Cardiac muscle cell (in vitro differentiated cells and primary cell): Measurements from ENCODE around the gene TAF11L9. TPM values are rescaled to one million over a fixed set of nuclear protein-coding genes. Genes with fewer than 3 reads are reported as not detected.
"Not testable (repeated sequence)": the region's sequence is repeated elsewhere in the genome, so short reads cannot be mapped to it uniquely, and the experiment has no call there.

Source experiments
- DNase-seq, 2 donors: peaks; one replicate each; pipeline versions ENCODE4 v3.0.0 to v3.0.0-alpha.2; 2010 to 2017; ENCODE audit warnings: low read depth in 1 of 2, low spot score in 1 of 2
- H3K27ac ChIP-seq: fragments of 200-600 bp; sonication (generic); 2 replicates; pipeline ENCODE4 v1.5.1; 2016
- H3K27me3 ChIP-seq: fragments of 200-600 bp; sonication (generic); 2 replicates; pipeline ENCODE4 v1.6.0; 2016; ENCODE audit warnings: control low read depth
- H3K36me3 ChIP-seq: fragments of 200-600 bp; sonication (generic); 2 replicates; pipeline ENCODE4 v1.5.1; 2016; ENCODE audit warnings: control low read depth
- H3K4me1 ChIP-seq: fragments of 200-600 bp; sonication (generic); 2 replicates; pipeline ENCODE4 v1.8.1; 2017; ENCODE audit warnings: low read depth, mild to moderate bottlenecking, mixed run types
- H3K4me3 ChIP-seq: fragments of 200-600 bp; sonication (generic); 2 replicates; pipeline ENCODE4 v1.5.1; 2016; ENCODE audit warnings: mild to moderate bottlenecking
- H3K9me3 ChIP-seq: fragments of 200-600 bp; sonication (generic); 2 replicates; pipeline ENCODE4 v1.5.1; 2017; ENCODE audit warnings: low read depth, mild to moderate bottlenecking, control low read depth
- polyA plus RNA-seq: library from polyadenylated mRNA; unstranded; fragments of >200 nt; fragmentation: Nextera tagmentation; extraction: Ambion mirVana; gene quantifications from 2 replicates; pipeline ENCODE4 v1.2.1, GENCODE V29; 2016
- total RNA-seq: library from RNA; depleted of rRNA; stranded (reverse); fragments of >200 nt; gene quantifications from 2 replicates; pipeline ENCODE4 v1.2.3, GENCODE V29; 2016
- TF ChIP-seq, protein P1 (sequence below): IDR thresholded peaks from 2 replicates; pipeline ENCODE4 v1.5.1; 2012; ENCODE audit warnings: low read depth, mild to moderate bottlenecking, low read length

The TAF11L9 gene
- total and polyA plus RNA-seq, 2 experiments from 2014 or later: not detected

DNA sequence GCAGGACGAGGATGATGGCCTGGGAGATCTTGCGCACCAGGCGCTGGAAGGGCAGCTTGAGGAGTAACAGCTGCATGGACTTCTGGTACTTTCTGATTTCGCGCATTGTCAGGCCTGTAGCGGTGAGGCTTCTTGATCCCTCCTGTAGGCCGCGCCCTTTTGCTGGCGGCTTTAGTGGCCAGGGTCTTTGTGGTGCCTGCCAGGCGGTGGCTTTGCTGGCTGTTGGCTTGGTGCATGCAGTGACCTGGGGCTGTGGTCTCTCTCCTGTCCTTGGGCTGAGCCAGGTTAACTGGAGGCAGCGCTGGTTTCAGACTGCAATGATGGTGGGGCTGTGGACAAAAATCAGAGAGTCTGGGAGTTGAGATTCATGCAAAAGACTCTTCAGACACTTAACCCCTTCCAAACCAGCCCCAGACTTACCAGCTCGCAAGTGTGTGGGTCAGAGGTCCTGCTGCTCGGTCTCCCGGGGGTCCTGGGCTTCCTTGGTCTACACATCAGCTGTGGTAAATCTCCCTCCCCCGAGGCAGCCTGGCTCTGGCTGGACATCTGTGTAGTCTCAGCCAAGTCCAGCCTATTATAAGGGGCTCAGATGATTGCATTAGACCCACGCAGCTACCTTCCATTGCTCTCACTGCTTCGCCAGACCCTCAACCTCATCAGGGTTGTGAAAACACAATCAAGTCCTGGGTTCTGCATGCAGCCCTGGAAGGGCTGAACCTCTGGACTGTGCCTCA is 20.8 kb upstream of the TAF11L9 start:
- Histone ChIP-seq H3K4me1 (no peaks in the 10 kb centered on the region), H3K36me3 (no peaks in the 10 kb centered on the region), H3K4me3 (no peak overlapping the region), H3K9me3 (no peaks in the 10 kb centered on the region), H3K27me3 (no peaks in the 10 kb centered on the region), H3K27ac (no peak overlapping the region)
- DNase-seq: no peak
- TF ChIP-seq, protein P1, sequence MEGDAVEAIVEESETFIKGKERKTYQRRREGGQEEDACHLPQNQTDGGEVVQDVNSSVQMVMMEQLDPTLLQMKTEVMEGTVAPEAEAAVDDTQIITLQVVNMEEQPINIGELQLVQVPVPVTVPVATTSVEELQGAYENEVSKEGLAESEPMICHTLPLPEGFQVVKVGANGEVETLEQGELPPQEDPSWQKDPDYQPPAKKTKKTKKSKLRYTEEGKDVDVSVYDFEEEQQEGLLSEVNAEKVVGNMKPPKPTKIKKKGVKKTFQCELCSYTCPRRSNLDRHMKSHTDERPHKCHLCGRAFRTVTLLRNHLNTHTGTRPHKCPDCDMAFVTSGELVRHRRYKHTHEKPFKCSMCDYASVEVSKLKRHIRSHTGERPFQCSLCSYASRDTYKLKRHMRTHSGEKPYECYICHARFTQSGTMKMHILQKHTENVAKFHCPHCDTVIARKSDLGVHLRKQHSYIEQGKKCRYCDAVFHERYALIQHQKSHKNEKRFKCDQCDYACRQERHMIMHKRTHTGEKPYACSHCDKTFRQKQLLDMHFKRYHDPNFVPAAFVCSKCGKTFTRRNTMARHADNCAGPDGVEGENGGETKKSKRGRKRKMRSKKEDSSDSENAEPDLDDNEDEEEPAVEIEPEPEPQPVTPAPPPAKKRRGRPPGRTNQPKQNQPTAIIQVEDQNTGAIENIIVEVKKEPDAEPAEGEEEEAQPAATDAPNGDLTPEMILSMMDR: no peak

DNA sequence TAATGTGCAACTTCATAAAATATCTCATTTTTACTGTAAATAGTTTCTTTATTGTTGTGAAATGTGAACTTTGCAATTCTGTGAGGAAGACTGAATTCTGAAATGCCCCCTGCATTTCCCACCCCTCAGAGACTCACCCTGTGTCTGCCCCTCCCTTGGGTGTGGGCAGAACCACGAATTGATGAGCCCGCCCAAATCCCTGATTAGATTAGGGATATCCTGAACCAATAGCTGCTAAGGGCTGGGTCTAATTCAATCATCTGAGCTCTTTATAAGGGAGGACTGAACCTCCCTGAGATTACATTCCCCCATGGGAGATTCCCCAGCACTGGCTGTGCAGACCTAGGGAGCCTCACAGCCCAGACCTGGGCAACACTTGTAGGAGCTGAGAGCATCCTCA is 15.9 kb upstream of the TAF11L9 start, which contains the start of gene TAF11L12:
Gene TAF11L12 (plus strand): TSS at position 301 of the 400 bp plus-strand sequence.
- not testable (repeated sequence) for H3K4me1 ChIP-seq, H3K36me3 ChIP-seq, H3K27ac ChIP-seq, H3K9me3 ChIP-seq, H3K4me3 ChIP-seq, DNase-seq, H3K27me3 ChIP-seq

DNA sequence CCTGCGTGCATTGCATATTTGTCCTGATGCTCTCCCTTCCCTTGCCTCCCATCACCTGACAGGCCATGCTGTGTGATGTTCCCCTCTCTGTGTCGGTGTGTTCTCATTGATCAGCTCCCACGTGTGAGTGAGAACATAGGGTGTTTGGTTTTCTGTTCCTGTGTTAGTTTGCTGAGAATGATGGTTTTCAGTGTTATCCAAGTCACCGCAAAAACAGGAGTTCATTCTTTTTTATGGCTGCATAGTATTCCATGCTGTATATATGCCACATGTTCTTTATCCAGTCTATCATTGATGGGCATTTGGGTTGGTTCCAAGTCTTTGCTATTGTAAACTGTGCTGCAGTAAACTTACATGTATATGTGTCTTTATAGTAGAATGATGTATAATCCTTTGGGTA is 13.3 kb upstream of the TAF11L9 start:
- H3K4me3 ChIP-seq, H3K27ac ChIP-seq, DNase-seq, H3K36me3 ChIP-seq, H3K4me1 ChIP-seq, H3K9me3 ChIP-seq, H3K27me3 ChIP-seq: not testable (repeated sequence)

DNA sequence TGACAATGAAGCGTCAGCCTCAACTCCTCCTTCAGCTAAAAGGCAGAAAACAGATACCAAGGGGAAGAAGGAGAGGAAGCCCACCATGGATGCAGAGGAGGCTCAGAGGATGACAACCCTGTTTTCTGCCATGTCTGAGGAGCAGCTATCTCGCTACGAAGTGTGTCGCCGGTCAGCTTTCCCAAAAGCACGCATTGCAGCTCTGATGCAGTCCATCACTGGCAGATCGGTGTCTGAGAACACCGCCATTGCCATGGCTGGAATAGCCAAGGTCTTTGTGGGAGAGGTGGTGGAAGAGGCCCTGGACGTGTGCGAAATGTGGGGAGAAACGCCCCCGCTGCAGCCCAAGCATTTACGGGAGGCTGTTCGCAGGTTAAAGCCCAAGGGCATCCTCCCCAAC is 10.8 kb upstream of the TAF11L9 start:
- H3K27me3 ChIP-seq: no peaks in the 10 kb centered on the region
- H3K9me3 ChIP-seq: no peaks in the 10 kb centered on the region
- TF ChIP-seq, protein P1: no peak
- no peaks in the 10 kb centered on the region for H3K4me1 ChIP-seq
- no peak overlapping the region for H3K4me3 ChIP-seq
- no peak for DNase-seq
- H3K36me3 ChIP-seq: no peaks in the 10 kb centered on the region
- no peak overlapping the region for H3K27ac ChIP-seq

DNA sequence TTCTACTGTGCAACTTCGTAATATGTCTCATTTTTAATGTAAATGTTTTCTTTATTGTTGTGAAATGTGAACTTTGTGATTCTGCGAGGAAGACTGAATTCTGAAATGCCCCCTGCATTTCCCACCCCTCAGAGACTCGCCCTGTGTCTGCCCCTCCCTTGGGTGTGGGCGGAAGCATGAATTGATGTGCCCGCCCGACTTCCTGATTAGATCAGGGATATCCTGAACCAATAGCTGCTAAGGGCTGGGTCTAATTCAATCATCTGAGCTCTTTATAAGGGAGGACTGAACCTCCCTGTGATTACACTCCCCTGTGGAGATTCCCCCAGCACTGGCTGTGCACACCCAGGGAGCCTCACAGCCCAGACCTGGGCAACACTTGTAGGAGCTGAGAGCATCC is 9.7 kb upstream of the TAF11L9 start, which contains the start of gene TAF11L11:
Gene TAF11L11 (plus strand): TSS at position 304 of the 400 bp plus-strand sequence.
- not testable (repeated sequence) for H3K27ac ChIP-seq, H3K27me3 ChIP-seq, DNase-seq, H3K4me3 ChIP-seq, H3K36me3 ChIP-seq, H3K9me3 ChIP-seq, H3K4me1 ChIP-seq

DNA sequence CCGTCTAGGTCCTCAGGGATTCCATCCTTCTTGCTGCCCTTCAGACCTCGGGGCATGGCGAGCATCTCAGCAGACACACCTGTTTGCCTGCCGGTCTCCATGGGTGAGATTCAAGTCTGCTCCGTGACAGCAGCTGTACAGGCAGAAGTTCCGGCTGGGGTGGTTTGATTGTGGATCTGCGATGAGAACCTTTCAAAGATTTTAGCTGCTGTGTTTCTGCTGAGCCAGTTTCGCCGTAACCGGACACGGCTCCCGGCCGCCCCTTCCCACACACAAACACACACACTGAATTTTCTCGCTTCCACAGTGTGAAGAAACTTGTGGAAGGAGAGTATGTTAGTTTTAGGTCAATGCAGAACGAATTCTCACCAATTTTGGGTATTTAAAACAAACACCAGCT is 3.5 kb upstream of the TAF11L9 start, which contains the start of gene TAF11L10:
Gene TAF11L10 (minus strand): TSS at position 101 of the 400 bp plus-strand sequence.
- not testable (repeated sequence) for H3K9me3 ChIP-seq, DNase-seq, H3K27me3 ChIP-seq, H3K4me1 ChIP-seq, H3K27ac ChIP-seq, H3K4me3 ChIP-seq, H3K36me3 ChIP-seq

DNA sequence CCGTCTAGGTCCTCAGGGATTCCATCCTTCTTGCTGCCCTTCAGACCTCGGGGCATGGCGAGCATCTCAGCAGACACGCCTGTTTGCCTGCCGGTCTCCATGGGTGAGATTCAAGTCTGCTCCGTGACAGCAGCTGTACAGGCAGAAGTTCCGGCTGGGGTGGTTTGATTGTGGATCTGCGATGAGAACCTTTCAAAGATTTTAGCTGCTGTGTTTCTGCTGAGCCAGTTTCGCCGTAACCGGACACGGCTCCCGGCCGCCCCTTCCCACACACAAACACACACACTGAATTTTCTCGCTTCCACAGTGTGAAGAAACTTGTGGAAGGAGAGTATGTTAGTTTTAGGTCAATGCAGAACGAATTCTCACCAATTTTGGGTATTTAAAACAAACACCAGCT is 3.3 kb downstream of the TAF11L9 start, which contains the start of gene TAF11L8:
Gene TAF11L8 (minus strand): TSS at position 101 of the 400 bp plus-strand sequence.
- H3K36me3 ChIP-seq, H3K27ac ChIP-seq, H3K4me3 ChIP-seq, H3K9me3 ChIP-seq, H3K4me1 ChIP-seq, DNase-seq, H3K27me3 ChIP-seq: not testable (repeated sequence)

DNA sequence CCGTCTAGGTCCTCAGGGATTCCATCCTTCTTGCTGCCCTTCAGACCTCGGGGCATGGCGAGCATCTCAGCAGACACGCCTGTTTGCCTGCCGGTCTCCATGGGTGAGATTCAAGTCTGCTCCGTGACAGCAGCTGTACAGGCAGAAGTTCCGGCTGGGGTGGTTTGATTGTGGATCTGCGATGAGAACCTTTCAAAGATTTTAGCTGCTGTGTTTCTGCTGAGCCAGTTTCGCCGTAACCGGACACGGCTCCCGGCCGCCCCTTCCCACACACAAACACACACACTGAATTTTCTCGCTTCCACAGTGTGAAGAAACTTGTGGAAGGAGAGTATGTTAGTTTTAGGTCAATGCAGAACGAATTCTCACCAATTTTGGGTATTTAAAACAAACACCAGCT is 8.5 kb downstream of the TAF11L9 start, which contains the start of gene TAF11L7:
Gene TAF11L7 (minus strand): TSS at position 101 of the 400 bp plus-strand sequence.
- DNase-seq, H3K9me3 ChIP-seq, H3K4me1 ChIP-seq, H3K36me3 ChIP-seq, H3K27ac ChIP-seq, H3K4me3 ChIP-seq, H3K27me3 ChIP-seq: not testable (repeated sequence)

Other genes starting within 250 kb of the TAF11L9 start
- gene TAF11L2, start 96.2 kb downstream of the TAF11L9 start, total RNA-seq: not detected in 2 replicates
- gene TAF11L2, start 96.2 kb downstream of the TAF11L9 start, polyA plus RNA-seq: not detected in 2 replicates
- gene TAF11L3, start 76.0 kb downstream of the TAF11L9 start, total RNA-seq: not detected in 2 replicates
- not detected in 2 replicates for gene TAF11L3, start 76.0 kb downstream of the TAF11L9 start, polyA plus RNA-seq
- not detected in 2 replicates for gene TAF11L4, start 72.6 kb downstream of the TAF11L9 start, total RNA-seq
- gene TAF11L4, start 72.6 kb downstream of the TAF11L9 start, polyA plus RNA-seq: not detected in 2 replicates
- not detected in 2 replicates for gene TAF11L5, start 69.2 kb downstream of the TAF11L9 start, total RNA-seq
- not detected in 2 replicates for gene TAF11L5, start 69.2 kb downstream of the TAF11L9 start, polyA plus RNA-seq
- not detected in 2 replicates for gene TAF11L6, start 65.7 kb downstream of the TAF11L9 start, total RNA-seq
- gene TAF11L6, start 65.7 kb downstream of the TAF11L9 start, polyA plus RNA-seq: not detected in 2 replicates
- gene TAF11L7, start 8.6 kb downstream of the TAF11L9 start, total RNA-seq: not detected in 2 replicates
- gene TAF11L7, start 8.6 kb downstream of the TAF11L9 start, polyA plus RNA-seq: not detected in 2 replicates
- gene TAF11L8, start 3.4 kb downstream of the TAF11L9 start, total RNA-seq: not detected in 2 replicates
- not detected in 2 replicates for gene TAF11L8, start 3.4 kb downstream of the TAF11L9 start, polyA plus RNA-seq
- gene TAF11L10, start 3.4 kb upstream of the TAF11L9 start, total RNA-seq: not detected in 2 replicates
- gene TAF11L10, start 3.4 kb upstream of the TAF11L9 start, polyA plus RNA-seq: not detected in 2 replicates
- gene TAF11L11, start 9.8 kb upstream of the TAF11L9 start, total RNA-seq: not detected in 2 replicates
- gene TAF11L11, start 9.8 kb upstream of the TAF11L9 start, polyA plus RNA-seq: not detected in 2 replicates
- not detected in 2 replicates for gene TAF11L12, start 16.0 kb upstream of the TAF11L9 start, total RNA-seq
- not detected in 2 replicates for gene TAF11L12, start 16.0 kb upstream of the TAF11L9 start, polyA plus RNA-seq
- not detected in 2 replicates for gene TAF11L13, start 37.7 kb upstream of the TAF11L9 start, total RNA-seq
- gene TAF11L13, start 37.7 kb upstream of the TAF11L9 start, polyA plus RNA-seq: not detected in 2 replicates
- not detected in 2 replicates for gene TAF11L14, start 40.1 kb upstream of the TAF11L9 start, total RNA-seq
- gene TAF11L14, start 40.1 kb upstream of the TAF11L9 start, polyA plus RNA-seq: not detected in 2 replicates